Mucosa of stomach (tissue), 1 donor: ENCODE results near the gene PTGR2.

ENCODE experiments used
- H3K27me3 ChIP-seq: one replicate; pipeline ENCODE4 v1.7.0; 2013; ENCODE audit warnings: mild to moderate bottlenecking, low read length; ENCODE audit not compliant: control insufficient read depth, insufficient read depth
- H3K36me3 ChIP-seq: one replicate; pipeline ENCODE4 v1.7.0; 2013; ENCODE audit warnings: low read length; ENCODE audit not compliant: control insufficient read depth, insufficient read depth
- H3K4me1 ChIP-seq: one replicate; pipeline ENCODE4 v1.7.0; 2013; ENCODE audit warnings: mild to moderate bottlenecking, low read length; ENCODE audit not compliant: control insufficient read depth, insufficient read depth
- H3K4me3 ChIP-seq: one replicate; pipeline ENCODE4 v1.7.0; 2013; ENCODE audit warnings: low read length
- H3K9ac ChIP-seq: one replicate; pipeline ENCODE4 v1.7.0; 2013; ENCODE audit warnings: mild to moderate bottlenecking, low read length, moderate library complexity
- H3K9me3 ChIP-seq: one replicate; pipeline ENCODE4 v1.7.0; 2013; ENCODE audit warnings: mild to moderate bottlenecking, low read length, moderate library complexity; ENCODE audit not compliant: control insufficient read depth
- donor health status: Pancreatic carcinoma.

Gene PTGR2

GRCh38 chr14:73870525-73871235 is 19.0 kb downstream of the PTGR2 start:
- Histone ChIP-seq H3K36me3 (no peaks in the 10 kb centered on the region), H3K4me1 (peaks cover 4% of the 10 kb centered on the region), H3K9me3 (no peaks in the 10 kb centered on the region)

GRCh38 chr14:73873660-73874059 is 22.0 kb downstream of the PTGR2 start:
- Histone ChIP-seq H3K9me3 (no peaks in the 10 kb centered on the region), H3K36me3 (no peaks in the 10 kb centered on the region), H3K9ac (no peak overlapping the region), H3K4me3 (no peak overlapping the region), H3K27me3 (no peaks in the 10 kb centered on the region), H3K4me1 (peaks cover 4% of the 10 kb centered on the region)

More at GRCh38 chr14:73870525-73871235, 19.0 kb downstream of the PTGR2 start:
- no peak overlapping the region for H3K4me3 ChIP-seq
- no peak overlapping the region for H3K9ac ChIP-seq
- no peaks in the 10 kb centered on the region for H3K27me3 ChIP-seq

GRCh38 chr14:73877790-73878189 is 26.2 kb downstream of the PTGR2 start:
- Histone ChIP-seq H3K27me3 (no peaks in the 10 kb centered on the region), H3K36me3 (no peaks in the 10 kb centered on the region), H3K9ac (no peak overlapping the region), H3K4me1 (peaks cover 4% of the 10 kb centered on the region), H3K9me3 (no peaks in the 10 kb centered on the region), H3K4me3 (no peak overlapping the region)

- Histone ChIP-seq H3K4me3 (no peak overlapping the region), H3K9ac (no peak overlapping the region), H3K9me3 (no peaks in the 10 kb centered on the region), H3K36me3 (no peaks in the 10 kb centered on the region), H3K4me1 (peaks cover 4% of the 10 kb centered on the region), H3K27me3 (no peaks in the 10 kb centered on the region)
Measured at GRCh38 chr14:73878436-73878835, 26.8 kb downstream of the PTGR2 start.

DNA sequence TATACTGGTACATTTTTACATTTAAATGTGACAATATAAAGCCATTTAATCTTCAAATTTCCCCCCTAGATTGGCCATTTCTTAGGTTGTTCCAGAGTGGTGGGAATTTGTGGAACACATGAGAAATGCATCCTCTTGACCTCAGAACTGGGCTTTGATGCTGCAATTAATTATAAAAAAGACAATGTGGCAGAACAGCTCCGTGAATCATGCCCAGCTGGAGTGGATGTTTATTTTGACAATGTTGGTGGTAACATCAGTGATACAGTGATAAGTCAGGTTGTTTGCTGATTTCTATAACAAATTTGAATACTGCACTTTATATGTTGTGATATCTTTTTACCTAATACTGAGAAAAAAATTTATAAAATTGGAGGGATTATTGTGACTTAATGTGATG is 27.4 kb downstream of the PTGR2 start:
- Histone ChIP-seq H3K4me1 (peaks cover 4% of the 10 kb centered on the region), H3K9ac (no peak overlapping the region), H3K36me3 (no peaks in the 10 kb centered on the region), H3K4me3 (no peak overlapping the region), H3K27me3 (no peaks in the 10 kb centered on the region), H3K9me3 (no peaks in the 10 kb centered on the region)

DNA sequence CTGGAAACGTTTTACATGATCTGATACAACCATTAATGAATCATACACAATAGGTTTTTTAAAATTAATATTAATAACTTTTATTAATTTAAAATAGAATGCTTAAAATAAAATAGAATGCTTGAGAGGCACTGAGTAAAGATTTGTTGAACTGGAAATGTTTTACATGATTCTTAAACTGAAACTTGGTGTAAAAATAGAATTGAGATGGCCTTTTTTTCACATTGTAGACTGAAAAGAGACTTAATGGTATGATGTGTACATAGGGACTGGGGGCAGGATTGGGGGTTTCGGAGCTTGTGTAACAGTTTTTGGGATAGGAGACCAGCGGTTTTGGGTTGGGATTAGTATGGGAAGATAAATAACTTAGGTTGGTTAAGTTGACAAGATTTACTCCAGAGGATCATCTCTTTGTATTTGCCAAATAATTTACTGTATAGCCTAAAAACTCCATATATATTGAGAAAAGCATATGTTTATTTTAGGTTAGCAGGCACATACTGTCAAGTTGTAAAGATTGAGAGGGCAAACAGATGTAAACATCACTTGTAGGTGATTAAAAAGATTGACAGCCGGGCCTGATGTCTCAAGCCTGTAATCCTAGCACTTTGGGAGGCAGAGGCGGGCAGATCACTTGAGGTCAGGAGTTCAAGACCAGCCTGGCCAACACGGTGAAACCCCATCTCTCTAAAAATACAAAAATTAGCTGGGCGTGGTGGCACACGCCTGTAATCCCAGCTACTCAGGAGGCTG is 33.0 kb downstream of the PTGR2 start:
- Histone ChIP-seq H3K4me1 (peaks cover 9% of the 10 kb centered on the region), H3K36me3 (no peaks in the 10 kb centered on the region), H3K4me3 (no peak overlapping the region), H3K9me3 (no peaks in the 10 kb centered on the region), H3K27me3 (no peaks in the 10 kb centered on the region), H3K9ac (no peak overlapping the region)

- Histone ChIP-seq H3K27me3 (no peaks in the 10 kb centered on the region), H3K4me1 (peaks cover 9% of the 10 kb centered on the region), H3K36me3 (no peaks in the 10 kb centered on the region), H3K9me3 (no peaks in the 10 kb centered on the region), H3K9ac (peak within 1 kb of the TSS; percentile 95), H3K4me3 (peak within 1 kb of the TSS; percentile 83)
Measured at GRCh38 chr14:73886449-73887317, 35.1 kb downstream of the PTGR2 start, which contains the start of gene ZNF410. ZNF410 (plus strand) TSS chr14:73886859; CDS start chr14:73892176, 5,317 bp downstream.

- Histone ChIP-seq H3K4me3 (peak overlapping the region; percentile 83), H3K9ac (peak overlapping the region; percentile 95), H3K9me3 (no peaks in the 10 kb centered on the region), H3K36me3 (no peaks in the 10 kb centered on the region), H3K4me1 (peaks cover 9% of the 10 kb centered on the region), H3K27me3 (no peaks in the 10 kb centered on the region)
Measured at GRCh38 chr14:73887318-73887616, 35.6 kb downstream of the PTGR2 start.

GRCh38 chr14:73887694-73888459 is 36.2 kb downstream of the PTGR2 start:
- H3K27me3 ChIP-seq, result no peaks in the 10 kb centered on the region
- no peaks in the 10 kb centered on the region for H3K9me3 ChIP-seq
- H3K36me3 ChIP-seq, result no peaks in the 10 kb centered on the region
- peaks cover 9% of the 10 kb centered on the region for H3K4me1 ChIP-seq
- peak overlapping the region; percentile 83 for H3K4me3 ChIP-seq
- H3K9ac ChIP-seq, result peak overlapping the region; percentile 95

- Histone ChIP-seq H3K9ac (no peak overlapping the region), H3K4me3 (no peak overlapping the region), H3K27me3 (no peaks in the 10 kb centered on the region), H3K4me1 (peaks cover 9% of the 10 kb centered on the region), H3K9me3 (no peaks in the 10 kb centered on the region), H3K36me3 (no peaks in the 10 kb centered on the region)
Measured at GRCh38 chr14:73888460-73888725, 36.8 kb downstream of the PTGR2 start.

DNA sequence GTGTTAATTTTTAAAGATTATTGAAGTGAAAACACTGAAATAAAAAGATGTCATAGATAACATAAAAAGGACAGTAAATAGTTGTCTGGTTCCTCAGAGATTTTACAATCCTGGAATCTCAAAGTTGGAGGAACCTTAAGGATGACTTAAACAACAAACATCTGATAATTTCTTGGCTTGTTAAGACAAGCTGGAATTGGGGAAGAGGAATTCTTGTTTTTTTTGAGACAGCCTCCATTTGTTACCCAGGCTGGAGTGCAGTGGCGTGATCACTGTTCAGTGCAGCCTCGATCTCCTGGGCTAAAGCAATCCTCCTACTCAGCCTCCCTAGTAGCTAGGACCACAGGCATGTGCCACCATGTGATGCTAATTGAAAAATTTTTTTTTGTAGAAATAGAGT is 37.3 kb downstream of the PTGR2 start:
- H3K9me3 ChIP-seq, result no peaks in the 10 kb centered on the region
- no peak overlapping the region for H3K4me3 ChIP-seq
- H3K9ac ChIP-seq, result no peak overlapping the region
- no peaks in the 10 kb centered on the region for H3K36me3 ChIP-seq
- H3K27me3 ChIP-seq, result no peaks in the 10 kb centered on the region
- H3K4me1 ChIP-seq, result peaks cover 9% of the 10 kb centered on the region
